ENCODE results near the gene OXGR1. TPM values are rescaled to one million over a fixed set of nuclear protein-coding genes. Genes with fewer than 3 reads are reported as not detected.

The OXGR1 gene
- total and polyA plus RNA-seq, 10 of the 15 experiments (the other 5 are each of a cell fraction or from before 2014, with no cell fraction given), result 0.05 TPM; not detected in 9

GRCh38 chr13:96946709-96947311 is 47.5 kb downstream of the OXGR1 start:
- Histone ChIP-seq H3K4me1 (ENCODE audit: control insufficient read depth, insufficient read depth, low read length) (no peaks in the 10 kb centered on the region), H3K36me3 (ENCODE audit: control insufficient read depth in 2 of 2, insufficient read depth in 2 of 2, low read length in 1 of 2) (no peaks in the 10 kb centered on the region), H2AFZ (ENCODE audit: control insufficient read depth, low read depth, low read length) (no peak overlapping the region), H3K4me3 (no peak overlapping the region), H4K20me1 (ENCODE audit: control insufficient read depth, insufficient read depth) (no peaks in the 10 kb centered on the region), H3K9ac (ENCODE audit: control insufficient read depth, insufficient read depth, low read length) (no peak overlapping the region), H3K4me2 (ENCODE audit: control insufficient read depth, insufficient read depth) (no peak overlapping the region), H3K79me2 (ENCODE audit: control insufficient read depth, insufficient read depth, low read length) (no peaks in the 10 kb centered on the region), H3K27ac (ENCODE audit: control insufficient read depth, insufficient read depth) (no peak overlapping the region), H3K27me3 (replicated peaks in 1 of 2; ENCODE audit: control insufficient read depth in 2 of 2, insufficient read depth in 2 of 2, low read length in 1 of 2) (no peaks in the 10 kb centered on the region), H3K9me3 (replicated peaks; ENCODE audit: control insufficient read depth, insufficient read depth, low read length) (no peaks in the 10 kb centered on the region)
- no peak for FAIRE-seq
- ATAC-seq, result no peak
- RAD21 ChIA-PET (ENCODE audit: unreplicated experiment), result no interaction called here
- POLR2A ChIA-PET, result no interaction called here
- BruUV-seq (replicated peaks), result no TSS peak
- in situ Hi-C loops (cut with MboI) (no loop called here), intact Hi-C loops (cut with micrococcal nuclease; ENCODE audit: unreplicated experiment) (no loop called here)
- whole genome bisulfite sequencing (ENCODE audit: insufficient coverage, insufficient replicate concordance, low lambda C conversion rate, missing lambda C conversion rate), result 14% methylated on average over 10 of the region's 10 CpGs
- no peak for TF ChIP-seq SREBF1 (IDR thresholded peaks at IDR 0.05; ENCODE audit: low read length)
- no peak for TF ChIP-seq NR2F1 (conservative IDR thresholded peaks at IDR 0.05)
- CTCF ChIA-PET, result interaction anchor here (1.0 kb wide), 1 partner anchor 11 kb away, joined by 6 read pairs; no protein-coding TSS in a partner anchor
- no peak for DNase-seq (ENCODE audit: low read depth, low spot score)
- SMC1A ChIA-PET (ENCODE audit: uncharacterized antibody, unreplicated experiment), result no interaction called here

- Histone ChIP-seq H3K4me2 (ENCODE audit: control insufficient read depth, insufficient read depth) (no peak overlapping the region), H3K9me3 (replicated peaks; ENCODE audit: control insufficient read depth, insufficient read depth, low read length) (no peaks in the 10 kb centered on the region), H4K20me1 (ENCODE audit: control insufficient read depth, insufficient read depth) (no peaks in the 10 kb centered on the region), H3K27ac (ENCODE audit: control insufficient read depth, insufficient read depth) (no peak overlapping the region), H3K9ac (ENCODE audit: control insufficient read depth, insufficient read depth, low read length) (no peak overlapping the region), H3K4me1 (ENCODE audit: control insufficient read depth, insufficient read depth, low read length) (no peaks in the 10 kb centered on the region), H3K27me3 (replicated peaks in 1 of 2; ENCODE audit: control insufficient read depth in 2 of 2, insufficient read depth in 2 of 2, low read length in 1 of 2) (no peaks in the 10 kb centered on the region), H3K79me2 (ENCODE audit: control insufficient read depth, insufficient read depth, low read length) (no peaks in the 10 kb centered on the region), H2AFZ (ENCODE audit: control insufficient read depth, low read depth, low read length) (no peak overlapping the region), H3K36me3 (ENCODE audit: control insufficient read depth in 2 of 2, insufficient read depth in 2 of 2, low read length in 1 of 2) (no peaks in the 10 kb centered on the region), H3K4me3 (no peak overlapping the region)
- no peak for ATAC-seq
- in situ Hi-C loops (cut with MboI), result no loop called here
- POLR2A ChIA-PET, result no interaction called here
- SMC1A ChIA-PET (ENCODE audit: uncharacterized antibody, unreplicated experiment), result no interaction called here
- BruUV-seq (replicated peaks), result no TSS peak
- DNase-seq (ENCODE audit: low read depth, low spot score), result no peak
- WGBS (ENCODE audit: insufficient coverage, insufficient replicate concordance, low lambda C conversion rate, missing lambda C conversion rate), result 0% methylated on average over 1 of the region's 1 CpG
- intact Hi-C loops (cut with micrococcal nuclease; ENCODE audit: unreplicated experiment), result no loop called here
- FAIRE-seq, result no peak
- RAD21 ChIA-PET (ENCODE audit: unreplicated experiment), result no interaction called here
- CTCF ChIA-PET, result no interaction called here
- no peak for TF ChIP-seq MYC (IDR thresholded peaks at IDR 0.05; ENCODE audit: insufficient read depth, insufficient read length, insufficient replicate concordance, low read length, severe bottlenecking)
- TF ChIP-seq, protein P1, sequence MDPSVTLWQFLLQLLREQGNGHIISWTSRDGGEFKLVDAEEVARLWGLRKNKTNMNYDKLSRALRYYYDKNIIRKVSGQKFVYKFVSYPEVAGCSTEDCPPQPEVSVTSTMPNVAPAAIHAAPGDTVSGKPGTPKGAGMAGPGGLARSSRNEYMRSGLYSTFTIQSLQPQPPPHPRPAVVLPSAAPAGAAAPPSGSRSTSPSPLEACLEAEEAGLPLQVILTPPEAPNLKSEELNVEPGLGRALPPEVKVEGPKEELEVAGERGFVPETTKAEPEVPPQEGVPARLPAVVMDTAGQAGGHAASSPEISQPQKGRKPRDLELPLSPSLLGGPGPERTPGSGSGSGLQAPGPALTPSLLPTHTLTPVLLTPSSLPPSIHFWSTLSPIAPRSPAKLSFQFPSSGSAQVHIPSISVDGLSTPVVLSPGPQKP (IDR thresholded peaks at IDR 0.05; ENCODE audit: low read depth, low read length), result no peak
- no peak for TF ChIP-seq EZH2 (IDR thresholded peaks at IDR 0.05; ENCODE audit: borderline replicate concordance, control insufficient read depth, low read depth, low read length)
- TF ChIP-seq ZBTB4 (CRISPR knock-in tag; IDR thresholded peaks at IDR 0.05), result no peak
- no peak for TF ChIP-seq POU2F2 (IDR thresholded peaks at IDR 0.05; ENCODE audit: borderline replicate concordance, low read depth, low read length)
- TF ChIP-seq NRF1 (conservative IDR thresholded peaks at IDR 0.05; ENCODE audit: low read depth, low read length), result no peak
- TF ChIP-seq SMARCA5 (IDR thresholded peaks at IDR 0.05), result no peak
Observed at GRCh38 chr13:96940961-96941360, 53.3 kb downstream of the OXGR1 start.
